Liver (tissue), 9 donors: ENCODE results near the gene JMJD7. TPM values are rescaled to one million over a fixed set of nuclear protein-coding genes. Genes with fewer than 3 reads are reported as not detected.
"Not testable (repeated sequence)": the region's sequence is repeated elsewhere in the genome, so short reads cannot be mapped to it uniquely, and the experiment has no call there.

Source experiments
- DNase-seq: peaks from one replicate; pipeline ENCODE4 v3.0.0-alpha.2; 2017; ENCODE audit warnings: low spot score
- H3K27ac ChIP-seq, 2 donors: one replicate each; pipeline ENCODE4 v1.7.0; 2013; ENCODE audit warnings: inconsistent platforms in 2 of 2, low read length in 2 of 2, control low read depth in 1 of 2, low read depth in 1 of 2, mild to moderate bottlenecking in 1 of 2
- H3K27me3 ChIP-seq, 4 donors: one replicate each; pipeline versions ENCODE4 v1.6.1 to v1.7.0; 2013; ENCODE audit warnings: low read length in 3 of 4, inconsistent platforms in 1 of 4, mild to moderate bottlenecking in 1 of 4, moderate library complexity in 1 of 4; ENCODE audit not compliant: control insufficient read depth in 4 of 4, insufficient read depth in 4 of 4
- H3K36me3 ChIP-seq, 4 donors: one replicate each; pipeline versions ENCODE4 v1.6.1 to v1.7.0; 2013; ENCODE audit warnings: low read length in 3 of 4, mild to moderate bottlenecking in 3 of 4, low read depth in 1 of 4, moderate library complexity in 1 of 4; ENCODE audit not compliant: control insufficient read depth in 4 of 4, insufficient read depth in 3 of 4
- H3K4me1 ChIP-seq, 4 donors: one replicate each; pipeline versions ENCODE4 v1.6.1 to v1.7.0; 2013; ENCODE audit warnings: low read length in 3 of 4, mild to moderate bottlenecking in 3 of 4, moderate library complexity in 1 of 4; ENCODE audit not compliant: control insufficient read depth in 4 of 4, insufficient read depth in 4 of 4
- H3K4me3 ChIP-seq, 3 donors: one replicate each; pipeline versions ENCODE4 v1.6.1 to v1.7.0; 2013; ENCODE audit warnings: low read length in 3 of 3, control low read depth in 1 of 3, low read depth in 1 of 3, mild to moderate bottlenecking in 1 of 3
- H3K9ac ChIP-seq, 2 donors: one replicate each; pipeline ENCODE4 v1.7.0; 2013; ENCODE audit warnings: low read length in 2 of 2, mild to moderate bottlenecking in 2 of 2, moderate library complexity in 2 of 2, control low read depth in 1 of 2, low read depth in 1 of 2
- H3K9me3 ChIP-seq, 4 donors: one replicate each; pipeline versions ENCODE4 v1.6.1 to v1.7.0; 2013; ENCODE audit warnings: low read length in 3 of 4; ENCODE audit not compliant: control insufficient read depth in 4 of 4
- CTCF ChIP-seq: fragments of 150-350 bp; IDR thresholded peaks from 2 replicates; pipeline ENCODE4 v1.5.1; 2017; ENCODE audit warnings: improper control_type of control experiment, low read depth, low read length; ENCODE audit not compliant: missing input control
- FOXA1 ChIP-seq: IDR thresholded peaks from 2 replicates; pipeline ENCODE4 v1.6.1; 2016; ENCODE audit warnings: antibody characterized with exemption
- FOXA2 ChIP-seq: IDR thresholded peaks from 2 replicates; pipeline ENCODE4 v1.6.1; 2016; ENCODE audit warnings: antibody characterized with exemption
- GABPA ChIP-seq, 2 donors: IDR thresholded peaks in 1 of 2; conservative IDR thresholded peaks in 1 of 2; 2 replicates each; pipeline ENCODE4 v1.6.1; 2016; ENCODE audit warnings: antibody characterized with exemption in 2 of 2, mild to moderate bottlenecking in 1 of 2, moderate library complexity in 1 of 2
- HNF4A ChIP-seq, 2 donors: conservative IDR thresholded peaks; 2 replicates each; pipeline ENCODE4 v1.6.1; 2016; ENCODE audit warnings: antibody characterized with exemption in 2 of 2, mild to moderate bottlenecking in 2 of 2
- HNF4G ChIP-seq: IDR thresholded peaks from 2 replicates; pipeline ENCODE4 v1.6.1; 2016; ENCODE audit warnings: antibody characterized with exemption
- NR2F2 ChIP-seq: IDR thresholded peaks from 2 replicates; pipeline ENCODE4 v1.6.1; 2016; ENCODE audit warnings: antibody characterized with exemption
- RXRA ChIP-seq, 2 donors: IDR thresholded peaks; 2 replicates each; pipeline ENCODE4 v1.6.1; 2017 to 2018; ENCODE audit warnings: antibody characterized with exemption in 2 of 2, mild to moderate bottlenecking in 1 of 2
- TAF1 ChIP-seq: conservative IDR thresholded peaks from 2 replicates; pipeline ENCODE4 v1.6.1; 2016; ENCODE audit warnings: antibody characterized with exemption, mild to moderate bottlenecking
- WGBS: extraction: QIAGEN DNeasy Blood & Tissue Kit; methylation state at CpG from one replicate; pipeline ENCODE4 v1.1.7; 2013; 5-methylcytosine and 5-hydroxymethylcytosine counted together
- polyA plus RNA-seq, 2 donors: library from polyadenylated mRNA; stranded (reverse) in 1 of 2; unstranded in 1 of 2; fragments of 200-250 nt in 1 of 2; fragments of >200 nt in 1 of 2; fragmentation: Nextera tagmentation in 1 of 2; extraction: Ambion mirVana in 1 of 2; gene quantifications; one replicate each; pipeline versions ENCODE4 v1.2.1 to v1.2.3, GENCODE V29; 2013 to 2015
- total RNA-seq, 2 donors: library from RNA; depleted of rRNA; stranded (reverse); fragments of >200 nt; gene quantifications; one replicate each; pipeline ENCODE4 v1.2.3, GENCODE V29; 2014
- TF ChIP-seq, protein P1 (sequence below): IDR thresholded peaks from 2 replicates; pipeline ENCODE4 v1.6.1; 2016; ENCODE audit warnings: antibody characterized with exemption, mild to moderate bottlenecking
- TF ChIP-seq, protein P2 (sequence below): IDR thresholded peaks from 2 replicates; pipeline ENCODE4 v1.6.1; 2016; ENCODE audit warnings: antibody characterized with exemption
- donor health status: healthy.
- donor health status: healthy.
- donor health status: healthy.
- donor health status: healthy.
- donor health status: healthy.

The JMJD7 gene
- total and polyA plus RNA-seq, 4 donors: 0.75 to 5.9 (median 5.4) TPM

DNA sequence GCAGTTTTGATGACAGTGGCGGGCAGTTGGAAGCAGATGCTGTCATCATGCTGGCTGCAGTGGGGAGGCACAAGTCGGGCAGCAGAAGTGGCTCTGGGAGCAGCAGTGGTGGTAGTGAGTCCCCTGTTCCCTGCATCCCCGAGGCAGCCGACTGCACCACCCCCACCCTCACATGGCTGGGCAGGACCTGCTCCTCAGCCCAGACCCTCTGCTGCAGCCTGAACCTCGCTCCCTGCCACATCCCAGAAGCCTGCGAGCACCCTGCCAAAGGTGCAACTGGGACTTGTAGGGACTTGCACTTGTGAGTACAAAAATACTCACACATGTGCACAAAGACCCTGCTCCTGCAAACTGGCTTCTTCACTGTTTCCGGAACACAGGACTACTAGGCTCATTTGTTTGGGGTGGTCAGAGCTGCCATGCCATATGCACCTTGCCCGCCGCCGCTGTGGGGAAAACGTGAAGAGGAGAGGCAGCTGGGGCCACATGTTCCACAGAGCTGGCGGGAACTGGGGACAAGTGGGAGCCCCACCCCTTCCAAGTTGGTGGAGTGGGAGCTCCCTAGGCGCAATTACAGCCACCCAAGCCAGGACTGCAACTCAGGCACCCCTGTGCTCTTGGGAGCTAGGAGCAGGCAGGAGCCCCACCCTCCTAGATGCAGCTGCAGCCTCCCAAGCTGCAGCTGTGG is 2.2 kb downstream of the JMJD7 start:
- Histone ChIP-seq H3K9me3 (no peaks in the 10 kb centered on the region), H3K4me1 (peaks cover 0 to 12% (median 11%) of the 10 kb centered on the region in 4 donors), H3K27ac (no peak overlapping the region), H3K9ac (no peak overlapping the region), H3K36me3 (peaks cover 0 to 4% (median 0%) of the 10 kb centered on the region in 4 donors), H3K4me3 (no peak overlapping the region), H3K27me3 (no peaks in the 10 kb centered on the region)
- DNase-seq: no peak
- 97% methylated on average over 13 of the region's 13 CpGs for WGBS
- TF ChIP-seq CTCF (no peak), HNF4A (conservative IDR thresholded peaks at IDR 0.05) (no peak), GABPA (IDR thresholded peaks at IDR 0.05 in 1 of 2, conservative IDR thresholded peaks at IDR 0.05 in 1 of 2) (no peak), FOXA1 (no peak), FOXA2 (no peak), NR2F2 (no peak)
- TF ChIP-seq, protein P1, sequence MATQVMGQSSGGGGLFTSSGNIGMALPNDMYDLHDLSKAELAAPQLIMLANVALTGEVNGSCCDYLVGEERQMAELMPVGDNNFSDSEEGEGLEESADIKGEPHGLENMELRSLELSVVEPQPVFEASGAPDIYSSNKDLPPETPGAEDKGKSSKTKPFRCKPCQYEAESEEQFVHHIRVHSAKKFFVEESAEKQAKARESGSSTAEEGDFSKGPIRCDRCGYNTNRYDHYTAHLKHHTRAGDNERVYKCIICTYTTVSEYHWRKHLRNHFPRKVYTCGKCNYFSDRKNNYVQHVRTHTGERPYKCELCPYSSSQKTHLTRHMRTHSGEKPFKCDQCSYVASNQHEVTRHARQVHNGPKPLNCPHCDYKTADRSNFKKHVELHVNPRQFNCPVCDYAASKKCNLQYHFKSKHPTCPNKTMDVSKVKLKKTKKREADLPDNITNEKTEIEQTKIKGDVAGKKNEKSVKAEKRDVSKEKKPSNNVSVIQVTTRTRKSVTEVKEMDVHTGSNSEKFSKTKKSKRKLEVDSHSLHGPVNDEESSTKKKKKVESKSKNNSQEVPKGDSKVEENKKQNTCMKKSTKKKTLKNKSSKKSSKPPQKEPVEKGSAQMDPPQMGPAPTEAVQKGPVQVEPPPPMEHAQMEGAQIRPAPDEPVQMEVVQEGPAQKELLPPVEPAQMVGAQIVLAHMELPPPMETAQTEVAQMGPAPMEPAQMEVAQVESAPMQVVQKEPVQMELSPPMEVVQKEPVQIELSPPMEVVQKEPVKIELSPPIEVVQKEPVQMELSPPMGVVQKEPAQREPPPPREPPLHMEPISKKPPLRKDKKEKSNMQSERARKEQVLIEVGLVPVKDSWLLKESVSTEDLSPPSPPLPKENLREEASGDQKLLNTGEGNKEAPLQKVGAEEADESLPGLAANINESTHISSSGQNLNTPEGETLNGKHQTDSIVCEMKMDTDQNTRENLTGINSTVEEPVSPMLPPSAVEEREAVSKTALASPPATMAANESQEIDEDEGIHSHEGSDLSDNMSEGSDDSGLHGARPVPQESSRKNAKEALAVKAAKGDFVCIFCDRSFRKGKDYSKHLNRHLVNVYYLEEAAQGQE: no peak
- TF ChIP-seq, protein P2, sequence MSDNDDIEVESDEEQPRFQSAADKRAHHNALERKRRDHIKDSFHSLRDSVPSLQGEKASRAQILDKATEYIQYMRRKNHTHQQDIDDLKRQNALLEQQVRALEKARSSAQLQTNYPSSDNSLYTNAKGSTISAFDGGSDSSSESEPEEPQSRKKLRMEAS: no peak

DNA sequence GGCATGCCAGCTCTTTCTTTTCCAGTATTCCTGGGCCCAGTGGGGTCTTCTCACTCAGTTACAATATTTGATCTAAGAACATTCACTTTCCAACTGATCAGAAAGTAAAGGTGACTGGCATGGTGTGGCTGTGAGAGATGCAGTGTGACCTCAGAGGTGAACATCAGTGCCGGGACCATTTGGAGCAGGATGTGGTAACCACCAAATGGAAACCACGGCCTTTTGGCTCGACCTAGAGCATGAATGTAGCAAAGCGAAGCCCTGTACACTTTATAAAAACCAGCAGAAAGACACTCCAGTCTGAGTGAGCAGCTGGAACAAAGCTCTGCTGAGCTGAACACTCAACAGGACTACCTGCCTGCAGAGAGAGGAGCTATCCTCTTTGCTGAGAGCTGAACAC is 3.4 kb downstream of the JMJD7 start:
- 84% methylated on average over 4 of the region's 4 CpGs for WGBS
- H3K27ac ChIP-seq, H3K9me3 ChIP-seq, H3K4me3 ChIP-seq, H3K27me3 ChIP-seq, DNase-seq, H3K36me3 ChIP-seq, H3K9ac ChIP-seq: not testable (repeated sequence)
- peaks cover 0 to 12% (median 11%) of the 10 kb centered on the region in 4 donors for H3K4me1 ChIP-seq

GRCh38 chr15:41832208-41832607 is 4.3 kb downstream of the JMJD7 start:
- H3K36me3 ChIP-seq: peaks cover 0 to 4% (median 0%) of the 10 kb centered on the region in 4 donors
- no peak for TF ChIP-seq TAF1
- TF ChIP-seq, protein P2: no peak
- no peak for TF ChIP-seq CTCF
- no peak for TF ChIP-seq HNF4G
- no peak for TF ChIP-seq RXRA (IDR thresholded peaks at IDR 0.05)
- no peak for TF ChIP-seq FOXA2
- H3K9ac ChIP-seq: no peak overlapping the region
- H3K4me3 ChIP-seq: no peak overlapping the region
- WGBS: 96% methylated on average over 10 of the region's 10 CpGs
- no peak for DNase-seq
- H3K27ac ChIP-seq: no peak overlapping the region
- H3K9me3 ChIP-seq: no peaks in the 10 kb centered on the region
- H3K27me3 ChIP-seq: no peaks in the 10 kb centered on the region
- H3K4me1 ChIP-seq: peaks cover 0 to 12% (median 10%) of the 10 kb centered on the region in 4 donors
